ENCODE results near the gene TMEM108.
"Not testable (repeated sequence)": the region's sequence is repeated elsewhere in the genome, so short reads cannot be mapped to it uniquely, and the experiment has no call there.

Gene TMEM108

DNA sequence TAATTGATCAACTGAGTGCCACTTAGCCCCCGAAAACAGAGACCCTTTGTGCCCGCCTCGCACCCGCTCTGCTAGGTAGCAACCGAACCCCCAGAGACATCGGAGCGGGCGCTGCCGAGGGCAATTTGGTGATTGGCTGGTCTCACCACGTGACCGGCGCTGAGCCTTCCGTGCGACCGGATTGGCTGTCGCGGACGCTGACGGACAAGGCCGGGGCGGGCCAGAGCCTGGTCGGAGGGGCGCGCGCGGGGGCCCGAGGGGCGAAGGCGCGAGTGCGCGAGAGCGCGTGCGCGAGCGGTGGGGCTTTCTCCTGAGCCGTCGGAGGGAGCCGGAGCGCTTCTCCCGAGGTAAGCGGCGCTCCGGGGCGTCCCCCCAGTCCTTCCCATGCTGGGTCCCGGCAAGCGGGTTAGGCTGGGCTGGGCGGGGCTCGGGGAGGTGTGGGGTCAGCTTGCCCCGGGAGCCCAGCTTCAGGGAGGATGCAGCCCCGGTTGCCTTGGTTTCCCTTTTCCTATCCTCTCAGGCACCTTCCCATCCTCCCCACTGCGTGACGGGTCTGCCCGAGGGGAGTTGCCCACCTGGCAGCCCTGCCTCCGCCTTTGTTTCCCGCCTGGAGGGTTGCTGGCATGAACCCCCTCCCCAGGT, at the start of gene TMEM108:
TMEM108 (plus strand) TSS at position 303 of the 642 bp plus-strand sequence.
- no peak for DNase-seq (ENCODE audit: low spot score)

DNA sequence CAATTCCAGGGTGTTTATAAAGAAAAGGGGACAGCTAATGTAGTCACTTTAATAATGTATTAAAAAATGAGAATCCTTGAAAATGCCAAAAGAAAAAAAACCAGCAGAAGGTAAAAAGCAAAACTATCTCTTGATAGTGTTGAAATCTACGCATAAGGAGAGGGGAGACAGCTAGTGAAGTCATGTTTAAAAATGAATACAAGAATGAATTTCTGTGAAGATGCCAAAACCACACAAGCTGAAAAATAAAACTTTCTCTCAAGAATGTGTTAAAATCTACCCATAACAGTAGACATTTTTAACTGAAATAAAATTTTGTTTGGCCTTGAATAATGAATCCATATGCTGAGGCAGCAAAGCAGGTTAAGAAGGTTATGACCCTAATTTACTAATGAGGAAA, 42.2 kb upstream of the TMEM108 start:
- DNase-seq (ENCODE audit: low spot score): no peak

DNA sequence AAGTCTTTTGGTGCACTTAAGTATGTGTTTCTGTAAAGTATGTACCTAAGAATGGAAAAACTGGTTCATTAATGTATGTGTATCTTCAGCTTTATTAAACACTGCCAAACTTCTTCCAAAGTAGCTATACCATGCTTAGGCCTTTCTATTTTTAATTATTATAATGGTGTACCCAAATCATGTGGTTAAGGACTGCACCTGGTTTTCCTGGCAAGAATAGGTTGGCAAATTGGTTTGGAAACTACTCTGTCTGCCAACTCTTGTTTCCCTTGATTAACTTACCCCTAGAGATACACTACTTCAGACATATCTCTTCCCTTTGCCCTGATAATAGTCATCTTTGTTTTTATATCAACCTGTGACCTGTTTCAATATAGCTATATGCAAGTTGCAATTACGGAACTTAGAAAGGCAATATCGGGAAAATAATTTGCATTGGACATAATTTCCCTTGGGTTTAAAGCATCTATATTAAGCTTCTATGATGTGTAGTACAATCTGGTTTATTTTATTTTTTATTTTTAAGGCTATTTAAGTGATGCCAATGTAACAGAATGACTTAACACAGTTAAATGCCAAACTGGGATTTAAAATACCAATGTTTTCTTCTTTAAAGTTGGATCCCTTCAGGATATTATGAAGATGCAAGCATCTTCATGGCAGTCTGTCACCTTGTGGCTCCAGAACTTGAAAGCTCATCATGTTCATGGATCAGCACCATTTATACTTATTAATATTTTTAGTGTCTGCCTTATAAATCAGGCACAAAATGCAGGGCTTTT, 40.6 kb upstream of the TMEM108 start:
- no peak for DNase-seq (ENCODE audit: low spot score)

DNA sequence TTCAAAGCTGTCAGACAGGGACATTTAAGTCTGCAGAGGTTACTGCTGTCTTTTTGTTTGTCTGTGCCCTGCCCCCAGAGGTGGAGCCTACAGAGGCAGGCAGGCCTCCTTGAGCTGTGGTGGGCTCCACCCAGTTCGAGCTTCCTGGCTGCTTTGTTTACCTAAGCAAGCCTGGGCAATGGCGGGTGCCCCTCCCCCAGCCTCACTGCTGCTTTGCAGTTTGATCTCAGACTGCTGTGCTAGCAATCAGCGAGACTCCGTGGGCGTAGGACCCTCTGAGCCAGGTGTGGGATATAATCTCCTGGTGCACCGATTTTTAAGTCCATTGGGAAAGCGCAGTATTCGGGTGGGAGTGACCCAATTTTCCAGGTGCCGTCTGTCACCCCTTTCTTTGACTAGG, 33.2 kb upstream of the TMEM108 start:
- not testable (repeated sequence) for DNase-seq (ENCODE audit: low spot score)

DNA sequence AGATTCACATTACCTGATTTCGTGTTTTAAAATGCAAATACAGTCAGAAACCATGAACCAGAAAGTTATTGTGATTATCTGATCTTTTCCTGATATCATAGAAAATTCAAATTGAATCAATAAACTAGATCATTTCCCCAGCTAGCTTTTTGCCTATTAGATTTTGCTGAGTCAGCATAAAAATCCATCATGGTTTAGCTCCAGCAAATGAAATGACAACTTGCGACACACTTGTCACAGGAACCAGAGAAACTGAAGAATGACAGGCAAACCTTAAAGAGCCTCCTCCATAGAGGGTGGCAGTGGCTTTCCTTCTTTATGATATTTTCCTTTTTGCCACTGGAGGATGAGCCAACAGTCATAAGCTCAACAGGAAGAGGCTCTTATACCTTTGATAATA, 30.6 kb upstream of the TMEM108 start:
- DNase-seq (ENCODE audit: low spot score): no peak

DNA sequence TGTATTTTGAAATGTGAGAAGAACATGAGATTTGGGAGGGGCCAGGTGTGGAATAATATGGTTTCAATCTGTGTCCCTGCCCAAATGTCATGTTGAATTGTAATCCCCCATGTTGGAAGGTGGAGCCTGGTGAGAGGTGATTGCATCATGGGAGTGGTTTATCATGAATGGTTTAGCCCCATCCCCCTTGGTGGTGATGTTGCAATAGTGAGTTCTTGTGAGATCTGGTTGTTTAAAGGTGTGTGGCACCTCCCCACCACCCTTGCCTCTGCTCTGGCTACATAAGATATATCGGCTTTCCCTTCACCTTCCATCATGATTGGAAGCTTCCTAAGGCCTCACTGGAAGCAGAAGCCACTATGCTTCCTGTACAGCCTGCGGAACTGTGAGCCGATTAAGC, 23.9 kb upstream of the TMEM108 start:
- DNase-seq (ENCODE audit: low spot score): no peak

DNA sequence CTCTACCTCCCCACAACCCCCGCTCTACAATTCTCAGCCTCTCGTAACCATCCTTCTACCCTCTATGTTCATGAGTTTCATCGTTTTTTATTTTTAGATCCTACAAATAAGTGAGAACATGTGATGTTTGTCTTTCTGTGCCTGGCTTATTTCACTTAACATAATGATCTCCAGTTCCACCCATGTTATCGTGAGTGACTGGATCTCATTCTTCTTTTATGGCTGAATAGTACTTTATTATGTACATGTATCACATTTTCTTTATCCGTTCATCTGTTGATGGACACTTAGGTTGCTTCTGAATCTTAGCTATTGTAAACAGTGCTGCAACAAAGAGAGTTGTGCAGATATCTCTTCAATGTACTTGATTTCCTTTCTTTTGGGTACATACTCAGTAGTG, 22.6 kb upstream of the TMEM108 start:
- not testable (repeated sequence) for DNase-seq (ENCODE audit: low spot score)

DNA sequence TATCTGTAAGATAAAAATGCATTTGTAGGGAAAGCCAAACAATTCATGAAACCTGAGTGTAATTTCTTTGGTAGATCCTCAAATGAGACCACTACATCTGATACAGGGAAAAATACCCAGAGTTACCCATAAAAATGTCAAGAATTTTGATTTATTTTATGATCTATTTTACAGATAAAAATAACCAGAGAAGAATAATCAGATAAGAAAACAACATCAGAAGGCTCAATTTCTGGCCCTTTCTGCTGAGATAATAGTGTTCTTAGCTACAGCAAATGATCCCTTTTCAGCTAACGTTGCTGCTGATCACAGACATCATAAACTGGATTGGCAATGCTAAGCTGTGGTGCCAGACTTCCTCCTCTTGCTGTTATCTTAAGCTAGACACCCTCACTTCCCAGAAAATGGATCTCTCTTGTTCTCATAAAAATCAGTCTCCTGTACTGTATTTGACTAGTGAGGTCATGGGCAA, 21.3 kb upstream of the TMEM108 start:
- no peak for DNase-seq (ENCODE audit: low spot score)

DNA sequence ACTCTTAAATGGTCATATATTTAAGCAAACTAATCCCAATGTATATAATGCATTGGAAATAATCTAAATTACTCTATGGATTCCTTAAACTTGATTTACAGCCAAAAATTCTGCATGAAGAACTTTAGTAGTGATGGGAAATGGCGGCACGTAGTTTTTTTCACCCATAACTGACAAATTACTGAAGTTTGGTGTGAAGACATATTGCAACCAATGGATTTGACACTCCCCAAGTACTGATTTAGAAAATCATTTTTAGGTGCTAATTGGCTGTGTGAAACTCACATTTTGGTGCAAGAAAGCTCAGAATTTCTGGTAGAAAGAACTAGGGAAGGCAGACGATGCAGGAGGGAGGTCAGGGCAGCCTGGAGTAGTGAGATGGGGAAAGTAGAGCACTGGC, 19.3 kb upstream of the TMEM108 start:
- DNase-seq (ENCODE audit: low spot score): no peak

DNA sequence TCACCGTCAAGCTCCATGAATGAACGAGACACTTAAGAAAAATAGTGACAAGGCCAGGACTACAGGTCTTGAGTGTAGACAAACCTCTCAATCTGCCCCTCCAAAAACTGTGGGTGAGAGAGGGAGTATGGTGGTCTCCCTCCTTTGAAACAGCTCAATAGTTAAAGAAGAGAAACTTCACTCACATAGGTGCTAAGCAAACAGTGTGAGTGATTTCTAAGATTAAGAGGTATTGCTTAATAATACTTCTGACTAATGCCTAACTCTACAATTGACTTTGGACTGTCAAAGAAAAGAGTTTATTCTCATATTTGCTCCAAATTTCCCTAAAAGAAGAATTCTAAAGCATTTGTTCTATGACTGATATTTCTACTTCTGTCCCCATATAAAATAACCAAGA, 17.0 kb upstream of the TMEM108 start:
- DNase-seq (ENCODE audit: low spot score): no peak

DNA sequence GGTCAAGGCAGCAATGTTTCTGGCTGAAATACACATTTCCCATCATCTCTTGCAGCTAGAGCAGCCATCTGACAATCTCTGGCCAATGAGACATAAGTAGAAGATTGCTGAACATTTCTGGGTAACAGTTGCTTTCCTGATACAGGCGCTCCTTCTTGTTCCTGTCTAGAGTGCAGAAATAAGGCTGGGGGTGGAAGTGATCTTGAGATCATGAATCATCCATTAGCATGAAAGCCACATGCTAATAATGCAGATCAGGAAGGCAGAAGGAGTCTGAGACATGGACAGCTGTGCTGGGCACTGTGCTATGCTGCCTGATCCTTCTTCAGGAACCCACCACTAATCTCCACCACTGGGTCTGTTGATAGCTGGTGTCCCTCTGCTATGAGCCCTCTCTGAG, 14.8 kb upstream of the TMEM108 start:
- no peak for DNase-seq (ENCODE audit: low spot score)

DNA sequence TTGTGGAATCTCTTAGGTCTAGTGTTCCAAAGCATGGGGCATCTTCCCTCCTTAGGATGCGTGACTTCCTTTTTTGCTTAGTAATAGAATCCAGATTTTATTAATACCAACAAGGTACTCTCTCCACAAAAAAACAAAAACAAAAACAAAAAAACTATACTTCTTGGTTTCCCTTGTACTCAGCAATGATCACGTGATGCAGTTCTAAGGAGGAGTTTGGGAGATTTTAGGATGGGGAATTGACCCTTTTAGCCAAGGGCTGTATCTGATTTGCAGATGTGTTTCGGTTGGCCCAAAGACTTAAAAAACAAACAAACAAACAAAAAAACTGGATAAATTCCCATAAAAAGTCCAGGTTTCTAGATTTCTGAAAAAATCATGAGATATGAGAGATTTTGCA, 12.6 kb upstream of the TMEM108 start:
- no peak for DNase-seq (ENCODE audit: low spot score)

DNA sequence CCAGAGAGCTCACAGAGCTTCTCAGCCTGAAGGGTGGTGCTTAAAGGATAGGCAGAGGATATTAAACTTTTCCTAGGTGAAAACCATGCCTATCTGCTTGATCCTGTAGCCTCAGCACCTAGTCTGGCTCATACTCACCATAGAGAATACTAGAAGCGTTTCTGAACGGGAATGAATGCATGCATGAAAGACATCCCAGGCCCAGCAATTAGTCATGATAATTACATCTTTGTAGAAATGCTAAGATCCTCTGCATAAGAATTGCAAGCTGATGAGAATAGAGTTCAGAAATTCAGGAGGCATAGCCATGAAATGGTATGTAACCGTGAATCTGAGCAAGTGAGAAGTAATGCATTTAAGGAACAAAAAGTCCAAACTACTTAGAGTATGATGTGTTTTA, 5.9 kb upstream of the TMEM108 start:
- no peak for DNase-seq (ENCODE audit: low spot score)

DNA sequence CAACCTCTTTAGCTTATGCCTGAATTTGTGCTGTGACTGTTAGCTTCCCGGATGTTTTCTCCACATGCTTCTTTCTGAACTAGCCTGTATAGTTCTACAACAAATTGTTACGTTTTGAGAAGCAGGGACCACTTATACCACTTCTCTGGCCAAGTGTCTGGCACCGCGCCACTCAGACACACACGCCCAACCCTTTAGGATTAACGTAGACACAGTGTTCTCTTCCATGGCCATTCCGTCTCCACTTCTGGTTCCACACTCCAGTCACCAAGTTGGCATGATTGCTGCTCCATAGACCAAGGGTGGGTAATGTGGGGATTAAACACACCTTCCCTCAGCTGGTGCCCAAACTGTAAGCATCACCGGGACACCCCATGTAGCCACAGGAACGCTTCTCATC, 755 bp upstream of the TMEM108 start:
- no peak for DNase-seq (ENCODE audit: low spot score)

DNA sequence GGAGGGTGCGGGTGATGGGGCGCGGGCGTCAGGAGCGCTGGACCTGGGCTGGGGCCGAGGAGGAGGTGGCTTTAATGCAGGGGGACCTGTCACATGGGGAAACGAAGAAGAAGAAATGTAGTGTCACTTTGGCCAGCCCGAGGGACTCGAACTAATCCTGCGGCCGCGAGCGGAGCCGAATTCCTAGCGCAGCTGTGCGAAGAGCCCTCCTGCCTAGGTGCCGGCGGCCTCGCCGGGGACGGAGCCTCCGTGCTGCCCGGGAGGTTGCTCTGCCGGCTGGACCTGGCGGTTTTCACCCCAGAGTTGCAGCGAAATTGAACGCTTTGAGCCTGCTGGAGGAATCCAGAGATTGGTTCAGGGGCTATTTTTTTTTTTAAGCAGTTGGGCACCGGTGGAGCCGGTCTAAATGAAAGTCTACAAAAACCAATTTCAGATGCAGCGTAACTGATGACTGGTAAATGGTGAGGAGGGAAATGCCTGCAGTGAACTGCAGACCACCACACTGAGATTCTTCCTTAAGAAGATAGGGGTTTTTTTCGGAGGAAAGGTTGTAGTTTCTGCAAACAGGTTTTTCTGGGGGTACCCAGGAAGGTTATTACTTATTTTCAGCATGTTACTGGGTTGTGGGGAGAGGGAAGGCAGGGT, 662 bp downstream of the TMEM108 start:
- DNase-seq (ENCODE audit: low spot score): no peak

DNA sequence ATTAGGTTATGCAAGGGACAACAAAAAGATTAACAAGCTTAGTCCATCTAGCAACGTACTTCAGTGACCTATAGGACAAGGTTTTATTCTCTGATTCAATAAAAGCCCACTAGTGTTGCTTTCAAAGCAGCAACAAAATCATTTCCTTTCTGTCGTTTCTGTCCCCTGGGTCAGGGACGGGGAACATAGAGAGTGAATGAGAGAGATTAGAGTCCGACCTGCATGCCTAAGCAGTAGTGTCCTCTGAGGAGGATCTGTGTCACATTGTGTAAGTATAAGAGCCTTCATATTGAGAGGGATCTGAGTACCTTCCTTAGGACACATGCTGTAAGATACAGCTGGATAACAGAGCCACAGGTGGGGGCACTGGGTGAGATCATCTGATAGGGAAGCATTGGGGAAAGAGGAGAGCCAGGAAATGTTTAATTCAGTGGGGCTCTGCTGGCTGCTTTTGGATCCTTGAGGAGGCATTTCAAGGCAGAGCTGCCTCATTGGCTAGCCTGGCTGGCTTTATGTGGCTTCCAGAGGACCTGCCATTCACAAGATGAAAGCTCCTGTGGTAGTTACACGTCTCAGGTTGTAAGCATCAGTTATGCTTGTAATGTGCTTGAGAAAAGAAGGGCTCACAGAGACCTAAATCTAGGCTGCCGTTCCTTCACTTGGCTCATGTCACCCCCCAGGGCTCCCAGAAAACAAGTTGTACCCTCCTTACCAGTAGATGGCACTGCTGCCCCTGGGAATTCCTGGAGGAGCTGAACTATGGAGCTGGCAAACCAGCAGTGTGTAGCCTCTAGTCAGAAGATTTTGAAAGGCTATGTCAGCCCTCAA, 2.7 kb downstream of the TMEM108 start:
- DNase-seq (ENCODE audit: low spot score): peak; percentile 61

DNA sequence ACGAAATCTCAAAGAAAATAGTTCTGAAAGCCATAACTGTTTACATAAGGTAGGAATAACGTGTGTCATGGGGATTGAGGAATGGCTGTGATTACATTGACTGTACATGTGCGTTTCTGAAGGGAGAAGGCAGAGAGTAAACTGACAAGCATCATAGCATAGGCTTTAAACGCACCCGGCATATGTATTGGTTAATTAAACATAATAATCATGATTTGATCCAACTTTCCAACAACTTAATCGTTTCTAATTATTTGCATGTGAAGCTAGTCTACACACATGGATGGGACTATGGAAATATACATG, 3.3 kb downstream of the TMEM108 start:
- no peak for DNase-seq (ENCODE audit: low spot score)

DNA sequence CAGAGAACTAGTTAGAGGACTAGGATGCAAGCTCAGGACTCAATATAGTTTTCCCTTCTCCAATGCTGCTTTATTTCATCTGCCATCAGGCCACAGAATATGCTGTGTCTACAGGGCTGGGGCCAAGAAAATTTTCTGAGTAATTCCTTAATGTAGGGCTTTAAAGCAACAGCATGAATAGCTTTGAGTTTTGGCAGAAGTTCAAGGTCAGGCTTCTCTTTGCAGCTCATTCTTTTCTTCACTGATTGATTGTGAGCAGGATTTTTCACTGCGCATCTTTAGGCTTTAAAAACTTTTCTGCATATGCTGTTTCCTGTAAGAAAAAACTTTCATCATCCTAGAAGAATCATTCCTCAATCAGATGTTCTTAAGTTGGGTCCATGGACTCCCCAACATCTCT, 4.6 kb downstream of the TMEM108 start:
- no peak for DNase-seq (ENCODE audit: low spot score)

DNA sequence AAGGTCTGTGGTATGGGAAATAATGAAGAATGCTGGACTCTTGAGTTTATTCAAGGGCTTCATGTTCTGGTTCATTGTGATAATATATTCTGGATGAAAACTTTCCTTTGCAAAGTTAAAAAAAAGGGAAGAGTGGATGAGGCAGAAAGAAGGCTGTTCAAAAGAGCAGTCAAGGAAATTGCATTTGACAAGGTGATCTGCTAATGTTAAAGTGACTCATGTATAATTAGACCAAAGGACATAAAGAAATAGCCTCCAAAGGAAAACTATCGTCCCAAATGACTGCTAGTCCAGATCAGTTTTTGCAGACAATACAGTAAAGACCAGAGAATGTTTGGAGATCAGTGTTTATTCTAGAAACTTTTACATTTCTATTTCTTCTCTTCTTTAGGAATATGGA, 9.8 kb downstream of the TMEM108 start:
- DNase-seq (ENCODE audit: low spot score): no peak

DNA sequence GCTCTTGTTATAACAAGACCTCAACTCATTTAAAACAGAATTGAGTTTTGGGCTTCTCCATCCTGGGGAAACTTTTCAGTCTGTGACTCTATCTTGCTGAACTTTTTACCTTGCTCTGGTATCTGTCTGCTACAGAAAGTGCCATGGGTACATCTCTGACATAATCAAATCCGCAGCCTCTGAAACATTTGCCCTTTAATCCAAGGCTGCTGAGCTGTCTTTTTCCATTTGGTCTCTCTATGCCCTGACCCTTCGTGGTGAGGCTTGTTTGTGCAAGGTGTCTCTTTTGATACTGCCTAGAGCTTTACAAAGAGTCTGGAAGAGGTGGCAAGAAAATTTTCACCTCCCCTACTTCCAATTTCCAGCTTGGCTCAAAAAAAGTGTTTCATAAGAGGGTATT, 11.3 kb downstream of the TMEM108 start:
- no peak for DNase-seq (ENCODE audit: low spot score)

DNA sequence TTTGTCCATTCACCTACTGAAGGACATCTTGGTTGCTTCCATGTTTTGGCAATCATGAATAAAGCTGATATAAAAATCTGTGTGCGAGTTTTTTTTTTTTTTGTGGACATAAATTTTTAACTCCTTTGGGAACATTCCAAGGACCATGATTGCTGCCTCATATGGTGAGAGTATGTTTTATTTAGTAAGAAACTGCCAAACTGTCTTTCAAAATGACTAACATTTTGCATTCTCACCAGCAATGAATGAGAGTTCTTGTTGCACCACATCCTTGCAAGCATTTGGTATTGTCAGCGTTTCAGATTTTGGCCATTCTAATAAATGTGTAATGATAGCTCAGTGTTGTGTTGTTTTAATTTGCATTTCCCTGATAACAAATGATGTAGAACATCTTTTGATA, 12.7 kb downstream of the TMEM108 start:
- no peak for DNase-seq (ENCODE audit: low spot score)

DNA sequence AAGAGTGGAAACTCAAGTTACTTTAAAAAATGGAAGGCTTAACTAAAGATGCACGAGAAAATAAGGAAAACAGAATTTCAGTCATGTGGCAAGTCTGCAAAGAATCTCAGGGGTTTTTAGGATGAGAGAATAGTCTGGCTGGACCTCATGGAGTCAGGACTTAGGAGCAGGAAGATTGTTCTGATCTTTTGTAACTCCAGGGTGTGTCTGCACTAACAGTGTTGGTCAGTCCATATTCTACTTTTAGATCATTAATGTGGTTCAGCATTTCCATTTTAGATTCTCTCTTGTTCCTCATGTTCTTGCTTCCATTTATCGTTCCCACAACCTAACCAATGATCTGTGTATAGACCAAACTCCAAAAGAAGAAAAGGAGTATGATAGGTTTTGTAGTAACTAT, 15.3 kb downstream of the TMEM108 start:
- no peak for DNase-seq (ENCODE audit: low spot score)

DNA sequence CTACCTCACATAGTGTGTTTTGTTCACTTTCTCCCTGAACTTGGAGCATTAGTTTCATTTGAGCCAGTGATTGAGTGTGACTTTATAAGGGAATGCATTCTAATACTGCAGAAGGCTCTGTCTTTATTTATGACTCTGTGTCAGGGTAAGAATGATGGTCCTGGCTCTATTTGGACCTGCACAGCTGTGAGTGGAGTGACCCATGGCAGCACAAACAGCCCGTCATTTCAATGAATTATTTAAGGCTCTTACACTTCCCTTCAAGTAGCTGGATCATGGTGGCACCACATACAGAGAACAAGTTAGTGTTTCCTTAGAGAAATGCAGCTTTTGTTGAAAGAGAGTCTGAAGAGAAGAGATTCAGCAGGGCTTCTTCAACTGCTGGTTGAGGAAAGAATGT, 16.4 kb downstream of the TMEM108 start:
- DNase-seq (ENCODE audit: low spot score): no peak

Data from LoVo (cell line).